Fibroblast of the aortic adventitia (primary cell): ENCODE data around the gene EFR3B. TPM values are rescaled to one million over a fixed set of nuclear protein-coding genes. Genes with fewer than 3 reads are reported as not detected.

Experiments used
- DNase-seq: peaks from one replicate; pipeline ENCODE4 v3.0.0-alpha.2; 2010; ENCODE audit warnings: low read depth
- H3K4me3 ChIP-seq: 2 replicates; pipeline ENCODE4 v1.5.1; 2011; ENCODE audit warnings: low read depth, mild to moderate bottlenecking, control low read depth, low read length, moderate library complexity
- CTCF ChIP-seq: IDR thresholded peaks from 2 replicates; pipeline ENCODE4 v1.5.1; 2011; ENCODE audit warnings: mild to moderate bottlenecking, low read length, control low read depth, inconsistent platforms; ENCODE audit not compliant: insufficient read depth
- total RNA-seq: library from RNA; depleted of rRNA; stranded (reverse); fragments of >200 nt; gene quantifications from 2 replicates; pipeline ENCODE4 v1.2.3, GENCODE V29; 2012; ENCODE audit warnings: low replicate concordance

The EFR3B gene
- total RNA-seq, 1 donor: 0.99 TPM

- DNase-seq: no peak
- no peak overlapping the region for H3K4me3 ChIP-seq
- TF ChIP-seq CTCF: no peak
Observed at GRCh38 chr2:25074826-25075225, 33.0 kb downstream of the EFR3B start.

- no peak overlapping the region for H3K4me3 ChIP-seq
- DNase-seq: no peak
- no peak for TF ChIP-seq CTCF
Observed at GRCh38 chr2:25076749-25077148, 34.9 kb downstream of the EFR3B start.

GRCh38 chr2:25077789-25078169, 35.9 kb downstream of the EFR3B start:
- no peak overlapping the region for H3K4me3 ChIP-seq
- DNase-seq: no peak
- no peak for TF ChIP-seq CTCF

GRCh38 chr2:25078170-25079049, 36.5 kb downstream of the EFR3B start:
- no peak for TF ChIP-seq CTCF
- DNase-seq: peak; percentile 73
- H3K4me3 ChIP-seq: no peak overlapping the region

GRCh38 chr2:25079050-25079635, 37.3 kb downstream of the EFR3B start:
- H3K4me3 ChIP-seq: no peak overlapping the region
- TF ChIP-seq CTCF: no peak
- no peak for DNase-seq

GRCh38 chr2:25081237-25081790, 39.4 kb downstream of the EFR3B start:
- H3K4me3 ChIP-seq: no peak overlapping the region
- no peak for DNase-seq
- no peak for TF ChIP-seq CTCF
